GM19467 (cell line): ENCODE results near the gene WARS2.

Experiments
- ATAC-seq: cut with Tn5 transposase; IDR thresholded peaks from one replicate; pipeline ENCODE4 v1.9.1; 2021; ENCODE audit warnings: mild to moderate bottlenecking, moderate library complexity; ENCODE audit not compliant: unreplicated experiment

WARS2 gene

GRCh38 chr1:119001181-119002027, 139.0 kb downstream of the WARS2 start:
- ATAC-seq = peak; percentile 42

- ATAC-seq = no peak
Observed at GRCh38 chr1:119000371-119001180, 139.9 kb downstream of the WARS2 start.

GRCh38 chr1:118999348-119000071, 140.9 kb downstream of the WARS2 start:
- no peak for ATAC-seq

DNA sequence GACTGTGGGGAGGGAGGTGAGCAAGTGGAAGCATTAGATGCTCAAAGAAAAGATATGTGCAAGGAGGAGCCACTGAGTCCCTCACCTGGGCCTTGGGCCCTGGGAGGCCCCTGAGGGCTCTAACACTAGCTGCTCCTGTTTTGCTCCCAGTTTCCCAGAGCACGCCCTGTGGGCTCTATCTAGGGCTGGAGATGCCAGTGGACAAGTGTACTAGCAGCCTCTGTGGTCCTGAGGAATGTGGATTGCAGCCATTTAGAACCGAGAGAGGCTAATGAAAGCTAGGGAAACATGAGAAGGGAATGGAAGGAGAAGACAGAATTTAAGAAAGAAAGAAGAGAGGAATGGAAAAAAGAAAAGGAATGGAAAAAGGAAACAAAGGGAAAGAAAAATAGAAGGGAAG, 142.3 kb downstream of the WARS2 start:
- no peak for ATAC-seq

GRCh38 chr1:118997225-118997624, 143.2 kb downstream of the WARS2 start:
- ATAC-seq = no peak

DNA sequence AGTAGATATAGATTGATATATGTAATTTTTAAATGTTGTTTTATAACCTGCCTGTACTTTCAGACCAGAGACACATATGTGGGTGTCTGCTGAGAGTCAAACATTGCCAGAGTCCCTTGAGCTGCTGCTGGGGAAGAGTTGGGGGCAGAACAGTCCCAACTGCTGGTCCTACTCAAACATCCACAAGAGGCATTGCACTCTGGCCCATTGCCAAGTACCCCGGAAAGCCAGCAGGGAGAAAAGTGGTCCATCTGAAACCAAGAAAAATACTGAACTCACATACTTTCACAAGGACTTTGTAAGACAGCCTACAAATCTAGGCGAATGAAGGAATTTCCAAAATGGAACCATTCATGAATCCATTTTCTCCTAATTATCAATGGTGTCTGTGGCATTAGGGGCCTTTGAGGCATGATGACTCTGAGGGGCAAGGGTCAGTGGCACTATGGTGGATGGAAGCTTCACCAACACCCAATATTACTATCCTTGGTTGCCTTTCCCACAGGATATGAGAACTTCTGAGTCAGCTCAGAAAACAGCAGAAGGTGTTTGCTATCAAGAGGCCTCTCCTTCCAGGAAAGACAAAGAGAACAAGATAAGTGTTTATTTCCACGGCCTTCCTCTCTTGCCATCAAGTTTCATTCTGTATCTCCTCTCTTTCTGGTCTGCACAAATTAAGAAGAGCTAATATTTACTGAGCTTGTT, 145.0 kb downstream of the WARS2 start:
- no peak for ATAC-seq

DNA sequence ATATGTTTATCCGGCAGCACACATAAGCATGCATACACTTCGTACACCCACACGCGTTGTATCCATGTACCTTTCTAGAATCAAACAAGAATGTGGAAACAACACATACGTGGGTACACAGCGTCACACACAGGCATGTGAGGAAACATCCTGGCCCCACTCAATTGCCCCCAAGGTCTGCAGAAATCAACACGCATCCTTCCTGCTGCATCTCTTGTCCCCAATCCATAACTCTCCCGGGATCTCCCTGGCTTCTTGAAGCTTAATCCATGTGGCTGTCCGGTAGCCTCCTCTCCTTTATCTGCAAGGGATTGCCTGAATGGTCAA, 146.8 kb downstream of the WARS2 start:
- no peak for ATAC-seq

GRCh38 chr1:118992868-118993699, 147.4 kb downstream of the WARS2 start:
- no peak for ATAC-seq

- ATAC-seq = no peak
Observed at GRCh38 chr1:118992237-118992825, 148.1 kb downstream of the WARS2 start.

DNA sequence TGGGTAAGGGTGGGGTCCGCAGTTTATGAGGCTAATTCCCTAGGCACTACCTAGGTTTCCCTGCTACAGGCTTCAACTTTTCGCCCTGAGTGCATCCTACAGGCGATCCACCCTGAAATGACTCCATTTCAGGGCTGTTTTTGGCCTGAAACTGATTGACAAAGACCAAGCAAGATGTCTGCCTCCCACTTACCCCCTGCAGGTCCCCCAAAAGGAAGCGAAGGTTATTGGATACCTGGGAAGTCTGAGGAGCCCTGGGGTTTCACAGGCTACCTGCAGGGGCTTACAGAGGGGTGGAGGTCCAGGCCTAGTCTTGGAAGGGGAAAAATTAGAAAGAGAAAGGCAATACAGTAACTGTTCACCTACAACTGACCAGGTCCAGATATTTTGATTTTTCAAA, 149.0 kb downstream of the WARS2 start:
- no peak for ATAC-seq

DNA sequence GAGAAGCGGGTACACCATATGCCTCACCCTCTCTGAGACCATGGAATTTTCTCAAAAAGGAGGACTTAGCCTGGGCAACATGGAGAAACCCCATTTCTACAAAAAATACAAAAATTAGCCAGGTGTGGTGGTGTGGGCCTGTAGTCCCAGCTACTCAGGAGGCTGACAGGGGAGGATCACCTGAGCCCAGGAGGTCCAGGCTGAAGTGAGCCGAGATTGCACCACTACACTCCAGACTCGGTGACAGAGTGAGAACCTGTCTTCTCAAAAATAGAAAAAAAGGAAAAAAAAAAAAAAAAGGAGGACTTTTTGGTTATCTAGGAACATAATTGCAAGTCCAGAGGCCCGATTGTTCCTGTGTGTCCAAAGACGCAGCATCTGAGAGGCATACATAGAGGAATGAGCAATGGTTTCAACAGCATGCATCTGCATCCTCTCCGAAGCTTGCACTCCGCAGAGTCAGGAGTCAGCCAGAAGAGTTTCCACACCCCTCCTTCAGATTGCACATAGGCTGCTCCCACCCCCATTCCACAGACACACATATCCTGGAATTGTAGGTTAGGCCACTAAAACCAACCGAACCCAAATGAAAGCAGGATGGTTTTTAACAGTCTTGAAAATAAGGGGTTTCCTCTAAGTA, 149.8 kb downstream of the WARS2 start:
- no peak for ATAC-seq

- ATAC-seq = no peak
Observed at GRCh38 chr1:118989878-118990378, 150.5 kb downstream of the WARS2 start.

DNA sequence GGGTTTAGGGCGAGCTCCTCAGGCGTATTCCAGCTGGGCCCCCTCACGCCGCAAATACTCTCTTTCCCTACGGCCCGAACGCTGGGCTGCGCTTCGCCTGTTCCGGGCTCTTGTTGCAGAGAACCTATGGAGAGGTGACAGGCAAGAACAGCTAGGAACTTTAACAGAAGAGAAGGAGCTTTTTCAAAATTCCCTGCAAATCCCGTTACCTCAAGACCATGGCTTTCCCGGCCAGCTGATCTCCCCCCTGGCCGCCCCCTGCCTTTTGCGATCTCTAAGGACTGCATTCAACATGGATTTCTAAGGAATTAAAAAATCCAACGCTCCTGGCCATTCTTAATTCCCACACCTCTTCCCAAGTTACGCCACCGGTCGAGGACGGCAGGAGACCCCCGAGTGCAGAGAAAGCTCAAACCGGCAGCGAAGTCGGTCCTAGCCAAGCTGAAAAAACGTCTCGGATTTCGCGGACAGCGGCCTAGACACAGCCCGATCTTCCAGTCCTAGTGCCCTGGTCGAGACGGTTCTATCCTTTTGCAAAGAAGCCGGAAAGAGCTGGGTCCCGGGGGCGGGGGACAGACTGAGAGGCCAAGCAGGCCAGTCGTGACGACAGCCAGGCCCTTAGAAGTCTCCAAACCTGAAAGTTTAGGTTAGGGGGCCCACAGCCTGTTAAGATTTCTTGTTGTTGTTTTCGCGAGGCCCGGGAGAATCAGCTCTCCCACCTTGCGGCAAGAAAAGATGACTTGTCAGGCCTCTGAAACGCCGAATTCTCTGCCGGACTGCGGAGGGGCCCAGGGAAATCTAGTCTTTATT, 151.2 kb downstream of the WARS2 start:
- no peak for ATAC-seq

GRCh38 chr1:118988186-118989005, 152.1 kb downstream of the WARS2 start, which contains the start of gene TBX15:
Gene TBX15 (minus strand): TSS chr1:118988343. CDS start chr1:118987795, 548 bp downstream.
- ATAC-seq = no peak

DNA sequence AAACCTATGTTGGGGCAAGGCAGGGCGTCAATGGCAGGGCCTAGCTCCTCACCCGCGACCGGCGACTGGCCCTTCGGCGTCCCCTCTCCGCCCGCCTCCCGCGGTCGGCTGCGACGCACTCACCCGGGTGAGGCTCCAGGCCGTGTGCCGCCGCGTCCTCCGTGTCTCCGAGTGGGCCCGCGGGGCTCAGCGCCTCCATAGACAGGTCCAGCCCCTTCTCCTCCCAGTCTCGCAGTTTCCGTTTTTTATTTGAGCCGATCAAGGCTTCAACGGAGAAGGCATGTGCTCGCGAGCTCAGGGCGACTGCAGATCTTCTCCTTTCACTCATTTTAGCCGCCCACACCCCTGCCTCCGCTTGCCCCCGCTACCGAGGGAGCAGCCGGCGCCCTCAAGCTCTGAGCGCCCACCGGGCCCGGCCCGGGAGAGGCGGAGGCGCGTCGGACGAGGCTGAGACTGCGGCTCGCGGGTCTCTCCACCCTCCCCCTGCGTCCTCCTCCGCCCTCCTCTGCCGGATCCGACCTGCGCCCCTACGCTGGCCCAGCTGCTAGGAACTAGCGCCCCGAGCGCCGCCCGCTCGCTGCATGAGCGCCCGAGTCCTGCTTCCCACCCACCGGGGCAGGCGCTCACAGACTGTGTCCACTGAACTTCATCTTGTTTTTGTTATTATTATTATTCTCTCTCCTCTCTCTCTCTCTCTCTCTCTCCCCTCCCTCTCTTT, 152.8 kb downstream of the WARS2 start:
- peak; percentile 45 for ATAC-seq
